ENCODE data around the gene VWA3B. TPM values are rescaled to one million over a fixed set of nuclear protein-coding genes. Genes with fewer than 3 reads are reported as not detected.
"Not testable (repeated sequence)": the region's sequence is repeated elsewhere in the genome, so short reads cannot be mapped to it uniquely, and the experiment has no call there.

The VWA3B gene
- total RNA-seq, 1 donor = not detected

DNA sequence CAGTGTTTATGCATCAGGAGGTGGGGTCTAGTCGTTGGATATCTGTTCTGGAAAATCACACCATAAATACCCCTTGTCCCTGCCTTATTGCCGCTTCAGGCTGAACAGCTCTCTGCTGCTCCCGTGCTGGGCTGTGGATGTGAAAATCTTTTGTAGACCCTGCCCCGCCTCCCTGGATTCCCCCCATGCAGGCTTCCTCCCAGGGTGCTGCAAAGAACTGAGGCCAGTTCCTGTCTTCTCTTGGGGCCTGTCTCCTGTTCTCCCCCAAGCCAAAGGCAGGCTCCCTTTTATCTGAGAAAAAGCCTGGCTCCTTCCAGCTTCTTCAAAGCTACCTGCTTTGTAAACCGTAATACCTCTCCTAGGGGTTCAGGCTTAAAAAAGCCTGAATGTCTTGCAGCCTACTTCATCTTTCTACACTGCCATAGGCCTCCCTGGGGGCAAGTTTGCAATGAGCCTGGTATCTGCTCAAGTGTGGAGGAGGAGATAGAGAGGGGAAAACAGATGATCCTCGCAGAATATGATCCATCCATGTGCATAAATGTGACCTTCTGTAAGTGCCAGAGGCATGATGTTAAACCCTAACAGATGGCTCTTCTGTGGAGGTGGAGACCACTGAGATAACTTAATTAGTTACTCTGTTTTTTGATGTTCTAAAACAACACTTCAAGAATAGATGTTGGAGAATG, 55.3 kb downstream of the VWA3B start:
- H3K4me3 ChIP-seq (ENCODE audit: low read depth, low read length) = no peak overlapping the region
- TF ChIP-seq, protein P1, sequence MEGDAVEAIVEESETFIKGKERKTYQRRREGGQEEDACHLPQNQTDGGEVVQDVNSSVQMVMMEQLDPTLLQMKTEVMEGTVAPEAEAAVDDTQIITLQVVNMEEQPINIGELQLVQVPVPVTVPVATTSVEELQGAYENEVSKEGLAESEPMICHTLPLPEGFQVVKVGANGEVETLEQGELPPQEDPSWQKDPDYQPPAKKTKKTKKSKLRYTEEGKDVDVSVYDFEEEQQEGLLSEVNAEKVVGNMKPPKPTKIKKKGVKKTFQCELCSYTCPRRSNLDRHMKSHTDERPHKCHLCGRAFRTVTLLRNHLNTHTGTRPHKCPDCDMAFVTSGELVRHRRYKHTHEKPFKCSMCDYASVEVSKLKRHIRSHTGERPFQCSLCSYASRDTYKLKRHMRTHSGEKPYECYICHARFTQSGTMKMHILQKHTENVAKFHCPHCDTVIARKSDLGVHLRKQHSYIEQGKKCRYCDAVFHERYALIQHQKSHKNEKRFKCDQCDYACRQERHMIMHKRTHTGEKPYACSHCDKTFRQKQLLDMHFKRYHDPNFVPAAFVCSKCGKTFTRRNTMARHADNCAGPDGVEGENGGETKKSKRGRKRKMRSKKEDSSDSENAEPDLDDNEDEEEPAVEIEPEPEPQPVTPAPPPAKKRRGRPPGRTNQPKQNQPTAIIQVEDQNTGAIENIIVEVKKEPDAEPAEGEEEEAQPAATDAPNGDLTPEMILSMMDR (IDR thresholded peaks at IDR 0.05; ENCODE audit: insufficient read depth, low read length) = no peak
- DNase-seq (ENCODE audit: low read depth) = no peak

DNA sequence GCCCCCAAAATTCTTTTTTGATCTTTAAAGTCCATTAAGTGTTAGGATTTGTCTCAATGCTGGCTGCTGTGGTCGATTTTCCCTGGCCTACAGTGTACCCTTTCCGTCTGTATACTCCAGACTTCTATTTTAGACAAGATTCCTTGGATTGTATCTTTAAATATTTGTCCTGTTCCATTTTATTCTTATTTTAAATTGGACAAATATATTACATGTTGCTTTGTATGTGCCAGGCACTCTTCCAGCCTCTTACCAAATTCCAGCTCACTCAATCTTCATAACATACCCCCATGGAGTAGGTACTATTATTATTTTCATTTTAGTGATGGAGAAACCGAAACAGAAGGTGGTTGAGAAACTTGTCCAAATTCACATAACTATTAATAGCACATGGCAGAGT, 58.1 kb downstream of the VWA3B start:
- H3K4me3 ChIP-seq (ENCODE audit: low read depth, low read length) = no peak overlapping the region
- DNase-seq (ENCODE audit: low read depth) = no peak
- TF ChIP-seq, protein P1 (IDR thresholded peaks at IDR 0.05; ENCODE audit: insufficient read depth, low read length) = no peak

DNA sequence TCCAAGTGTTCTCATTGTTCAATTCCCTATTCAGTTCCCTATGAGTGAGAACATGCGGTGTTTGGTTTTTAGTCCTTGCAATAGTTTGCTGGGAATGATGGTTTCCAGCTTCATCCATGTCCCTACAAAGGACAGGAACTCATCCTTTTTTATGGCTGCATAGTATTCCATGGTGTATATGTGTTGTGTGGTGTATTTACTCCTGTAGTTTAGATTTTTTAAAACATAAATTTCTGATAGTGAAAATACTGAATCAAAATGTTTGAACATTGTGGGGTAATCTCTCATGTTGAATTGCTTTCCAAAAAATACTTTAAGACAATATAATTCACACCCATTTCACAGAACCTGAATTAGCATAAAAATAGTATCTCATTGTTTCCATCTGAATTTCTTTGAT, 60.9 kb downstream of the VWA3B start:
- not testable (repeated sequence) for H3K4me3 ChIP-seq (ENCODE audit: low read depth, low read length); DNase-seq (ENCODE audit: low read depth)

DNA sequence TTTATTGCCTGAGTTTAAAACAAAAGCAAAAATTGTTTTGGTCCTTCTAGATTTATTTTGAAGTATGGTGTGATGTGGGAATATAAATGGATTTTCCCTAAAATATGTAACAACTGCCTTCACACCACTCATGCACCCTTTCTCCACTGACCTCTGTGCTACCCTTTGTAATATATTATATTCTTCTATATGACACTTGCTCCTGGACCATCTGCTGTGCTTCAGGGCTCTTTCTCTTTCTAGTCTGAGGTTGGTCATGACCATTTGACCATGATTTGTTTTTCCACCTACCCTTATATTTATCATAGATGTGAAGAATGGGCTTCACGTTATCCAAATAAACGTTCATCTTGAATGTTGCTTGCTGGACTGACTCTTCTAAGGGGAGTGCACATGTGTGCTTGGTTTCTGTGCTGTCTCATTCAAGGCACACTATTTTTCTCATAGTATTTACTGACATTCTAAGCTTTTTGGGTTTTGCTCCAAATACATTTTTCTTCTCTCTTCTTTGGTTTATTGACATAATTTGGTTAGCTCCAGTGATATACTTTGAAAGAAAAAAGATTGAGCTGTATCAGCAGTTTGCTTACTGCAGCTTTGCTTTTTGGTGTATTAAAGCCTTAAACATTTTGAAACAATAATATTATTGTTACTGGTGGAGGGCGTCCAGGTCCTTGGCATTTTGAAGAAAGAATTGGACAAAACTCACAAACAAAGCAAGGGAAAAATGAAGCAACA, 61.8 kb downstream of the VWA3B start:
- TF ChIP-seq, protein P1 (IDR thresholded peaks at IDR 0.05; ENCODE audit: insufficient read depth, low read length) = no peak

DNA sequence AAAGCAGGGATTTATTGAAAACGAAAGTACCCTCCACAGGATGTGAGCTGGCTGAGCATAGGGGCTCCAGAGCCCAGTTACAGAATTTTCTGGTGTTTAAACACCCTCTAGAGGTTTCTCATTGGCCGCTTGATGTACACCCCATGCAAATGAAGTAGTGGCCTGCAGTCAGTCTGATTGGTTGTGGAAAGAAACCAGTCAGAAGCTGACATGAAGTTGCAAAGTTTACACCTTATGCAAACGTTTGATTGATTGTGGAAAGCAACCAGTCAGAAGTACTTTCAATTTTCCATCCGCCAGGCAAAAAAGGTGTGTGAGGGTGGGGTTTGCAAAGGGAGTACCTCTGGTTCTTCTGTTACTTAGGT, 62.3 kb downstream of the VWA3B start:
- DNase-seq (ENCODE audit: low read depth) = peak; percentile 79
- peak overlapping the region; percentile 40 for H3K4me3 ChIP-seq (ENCODE audit: low read depth, low read length)
- TF ChIP-seq, protein P1 (IDR thresholded peaks at IDR 0.05; ENCODE audit: insufficient read depth, low read length) = no peak

More for the DNA sequence above, 61.8 kb downstream of the VWA3B start:
- H3K4me3 ChIP-seq (ENCODE audit: low read depth, low read length) = peak overlapping the region; percentile 27
- no peak for DNase-seq (ENCODE audit: low read depth)

DNA sequence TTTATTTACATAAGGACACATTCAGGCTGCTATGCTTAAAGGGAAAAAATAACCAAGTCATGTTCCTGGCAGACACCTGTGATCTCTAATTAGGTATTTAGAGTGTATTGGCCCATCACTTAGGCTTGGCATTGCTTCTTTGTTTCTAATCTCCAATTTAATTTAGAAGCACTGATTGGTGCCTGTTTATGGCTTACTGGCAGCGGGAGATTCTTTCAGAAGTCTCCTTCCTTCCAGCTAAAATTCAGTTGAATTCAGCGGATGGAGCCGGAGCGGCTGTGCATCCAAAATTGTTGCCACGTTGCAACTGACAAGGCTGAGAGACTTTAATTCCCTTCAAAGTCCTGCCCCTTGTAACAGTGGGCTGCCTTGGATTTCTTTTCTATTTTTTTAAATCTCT, 66.5 kb downstream of the VWA3B start:
- TF ChIP-seq, protein P1 (IDR thresholded peaks at IDR 0.05; ENCODE audit: insufficient read depth, low read length) = no peak
- DNase-seq (ENCODE audit: low read depth) = no peak
- no peak overlapping the region for H3K4me3 ChIP-seq (ENCODE audit: low read depth, low read length)

DNA sequence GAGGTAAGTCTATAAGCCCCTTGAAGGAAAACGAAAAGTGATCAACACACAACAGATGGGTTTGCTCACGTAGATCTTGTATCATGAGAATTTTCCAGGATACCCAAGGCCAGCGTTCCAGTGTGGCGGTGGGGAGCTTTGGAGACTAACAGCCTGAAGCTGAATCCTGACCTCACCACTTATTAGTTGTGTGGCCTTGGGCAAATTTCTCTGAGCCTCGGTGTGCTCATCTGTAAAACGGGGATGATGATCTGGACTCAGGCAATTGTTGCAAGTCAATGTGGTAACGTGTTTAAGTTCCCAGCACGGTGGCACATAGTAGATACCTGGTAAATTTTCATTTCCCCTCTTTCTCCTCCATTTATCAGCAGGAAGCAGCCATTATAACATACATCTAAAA, 68.3 kb downstream of the VWA3B start:
- H3K4me3 ChIP-seq (ENCODE audit: low read depth, low read length) = no peak overlapping the region
- no peak for DNase-seq (ENCODE audit: low read depth)
- TF ChIP-seq, protein P1 (IDR thresholded peaks at IDR 0.05; ENCODE audit: insufficient read depth, low read length) = no peak
